HCT116 (cell line): ENCODE measurements around the gene ESF1. TPM values are rescaled to one million over a fixed set of nuclear protein-coding genes. Genes with fewer than 3 reads are reported as not detected.

ENCODE experiments used
- ATAC-seq: fragments of 200-7000 bp; cut with Tn5 transposase; 2 replicates; pipeline ENCODE4 v1.9.1; 2020; ENCODE audit warnings: mild to moderate bottlenecking, moderate library complexity
- BruUV-seq: library from RNA; stranded (reverse); fragments of 400-500 nt; replicated peaks from 2 replicates; lab custom pipeline; 2021; lab: Mats Ljungman, UMichigan
- CTCF ChIA-PET: fragments of 300-600 bp; sonication (Branson Sonifier 250); formaldehyde crosslinking; loops from one replicate; lab custom pipeline; 2021; ENCODE audit warnings: antibody characterized with exemption; lab: Charles Lee
- POLR2A ChIA-PET: fragments of 300-600, 350-600 bp; sonication (Branson Sonifier 250); formaldehyde crosslinking; loops from one replicate; lab custom pipeline; 2021; ENCODE audit warnings: antibody characterized with exemption; lab: Charles Lee
- RAD21 ChIA-PET, 2 experiments: fragments of 300-600 bp; sonication (Branson Sonifier 250); formaldehyde crosslinking; loops; one replicate each; lab custom pipeline; 2023; ENCODE audit warnings: low total read pairs in 2 of 2; ENCODE audit not compliant: uncharacterized antibody in 2 of 2, unreplicated experiment in 2 of 2, low non-redundant PET in 1 of 2; lab: Charles Lee
- DNase-seq: peaks from one replicate; pipeline ENCODE4 v3.0.0-alpha.2; 2010; ENCODE audit warnings: low read depth, low spot score
- H2AFZ ChIP-seq: fragments of 200-600 bp; shearing (Covaris generic), sonication (generic); 2 replicates; pipeline ENCODE4 v1.6.1; 2017; ENCODE audit warnings: low read depth, mixed run types, mixed read lengths, antibody characterized with exemption, low read length; ENCODE audit not compliant: poor library complexity, severe bottlenecking
- H3K27ac ChIP-seq: 2 replicates; pipeline ENCODE4 v1.5.1; 2012; ENCODE audit warnings: low read depth, low read length
- H3K27me3 ChIP-seq: fragments of 200-600 bp; sonication (generic); 2 replicates; pipeline ENCODE4 v1.6.1; 2016; ENCODE audit warnings: mixed run types, low read length, mixed read lengths; ENCODE audit not compliant: insufficient read depth
- H3K36me3 ChIP-seq, 2 experiments: fragments of 200-500 bp in 1 of 2; fragments of 200-600 bp in 1 of 2; sonication (Bioruptor generic) in 1 of 2; sonication (generic) in 1 of 2; 2 replicates each; pipeline versions ENCODE4 v1.5.1 to v1.6.1; 2014 to 2016; ENCODE audit warnings: low read length in 2 of 2, inconsistent platforms in 1 of 2, mixed read lengths in 1 of 2, mixed run types in 1 of 2; ENCODE audit not compliant: insufficient read depth in 2 of 2, control insufficient read depth in 1 of 2
- H3K4me1 ChIP-seq, 2 experiments: fragments of 200-600 bp in 1 of 2; sonication (generic) in 1 of 2; 2 replicates each; pipeline versions ENCODE4 v1.5.1 to v1.6.1; 2012 to 2017; ENCODE audit warnings: low read length in 2 of 2, inconsistent platforms in 1 of 2, mild to moderate bottlenecking in 1 of 2, mixed read lengths in 1 of 2, mixed run types in 1 of 2, moderate library complexity in 1 of 2; ENCODE audit not compliant: insufficient read depth in 2 of 2, control insufficient read depth in 1 of 2
- H3K4me2 ChIP-seq: fragments of 200-600 bp; sonication (generic); 2 replicates; pipeline ENCODE4 v1.6.1; 2017; ENCODE audit warnings: mixed run types, low read length, mixed read lengths
- H3K4me3 ChIP-seq, 2 experiments: fragments of 200-600 bp in 1 of 2; sonication (generic) in 1 of 2; replicated peaks in 1 of 2; 2 replicates each; pipeline ENCODE4 v1.5.1; 2011 to 2016; ENCODE audit warnings: low read length in 2 of 2, control low read depth in 1 of 2, low read depth in 1 of 2, mild to moderate bottlenecking in 1 of 2, mixed read lengths in 1 of 2, mixed run types in 1 of 2
- H3K79me2 ChIP-seq: fragments of 200-600 bp; sonication (generic); 2 replicates; pipeline ENCODE4 v1.6.1; 2017; ENCODE audit warnings: mild to moderate bottlenecking, mixed run types, low read length, moderate library complexity, mixed read lengths; ENCODE audit not compliant: insufficient read depth
- H3K9ac ChIP-seq: fragments of 200-600 bp; sonication (generic); 2 replicates; pipeline ENCODE4 v1.6.1; 2016; ENCODE audit warnings: low read length, mixed read lengths
- H3K9me2 ChIP-seq: fragments of 200-600 bp; sonication (generic), shearing (Covaris generic); 2 replicates; pipeline ENCODE4 v1.6.1; 2017; ENCODE audit warnings: mixed run types, mild to moderate bottlenecking, moderate library complexity; ENCODE audit not compliant: insufficient read depth
- H3K9me3 ChIP-seq, 2 experiments: fragments of 200-500 bp in 1 of 2; fragments of 200-600 bp in 1 of 2; sonication (Bioruptor generic) in 1 of 2; sonication (generic) in 1 of 2; 2 replicates each; pipeline ENCODE4 v1.6.1; 2014 to 2017; ENCODE audit warnings: low read length in 2 of 2, mixed read lengths in 2 of 2, inconsistent platforms in 1 of 2, low read depth in 1 of 2, mild to moderate bottlenecking in 1 of 2, mixed run types in 1 of 2, moderate library complexity in 1 of 2; ENCODE audit not compliant: control insufficient read depth in 1 of 2, insufficient read depth in 1 of 2
- H4K20me1 ChIP-seq: fragments of 200-600 bp; sonication (generic), shearing (Covaris generic); 2 replicates; pipeline ENCODE4 v1.6.1; 2017; ENCODE audit warnings: mixed run types, mild to moderate bottlenecking, moderate library complexity; ENCODE audit not compliant: insufficient read depth
- EZH2 ChIP-seq: fragments of 200-600 bp; sonication (generic); IDR thresholded peaks from 2 replicates; pipeline ENCODE4 v1.6.1; 2017; ENCODE audit warnings: antibody characterized with exemption, mixed run types
- intact Hi-C: fragments of 100-400 bp; cut with micrococcal nuclease; formaldehyde crosslinking; loops from 2 replicates; pipeline ENCODE4 v1.10.0; 2022
- total RNA-seq: library from RNA; stranded (reverse); gene quantifications from one replicate; pipeline ENCODE4 v1.2.1, GENCODE V29; 2021; ENCODE audit not compliant: unreplicated experiment
- TF ChIP-seq, protein P1 (sequence below): IDR thresholded peaks from 2 replicates; pipeline ENCODE4 v1.6.1; 2012

ESF1 gene
- total RNA-seq, 1 experiment from 2014 or later = 25.4 TPM

- intact Hi-C loops = no loop called here
- H3K27ac ChIP-seq = no peak overlapping the region
- H3K9me3 ChIP-seq = no peaks in the 10 kb centered on the region
- H4K20me1 ChIP-seq = peaks cover 5% of the 10 kb centered on the region; the same call in 1 of the 2 replicates
- H3K36me3 ChIP-seq = peaks cover 48 to 50% of the 10 kb centered on the region in 2 experiments; a peak in 3 of 4 replicates
- no peak overlapping the region for H3K9ac ChIP-seq
- CTCF ChIA-PET = no interaction called here
- POLR2A ChIA-PET = no interaction called here
- RAD21 ChIA-PET = no interaction called here
- H3K27me3 ChIP-seq = no peaks in the 10 kb centered on the region
- no peaks in the 10 kb centered on the region for H3K4me1 ChIP-seq
- DNase-seq = no peak
- no peak overlapping the region for H3K4me3 ChIP-seq
- TF ChIP-seq, protein P1, sequence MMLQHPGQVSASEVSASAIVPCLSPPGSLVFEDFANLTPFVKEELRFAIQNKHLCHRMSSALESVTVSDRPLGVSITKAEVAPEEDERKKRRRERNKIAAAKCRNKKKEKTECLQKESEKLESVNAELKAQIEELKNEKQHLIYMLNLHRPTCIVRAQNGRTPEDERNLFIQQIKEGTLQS = no peak
- no peak for TF ChIP-seq EZH2
- no peak overlapping the region for H3K4me2 ChIP-seq
- no TSS peak for BruUV-seq
- ATAC-seq = no peak
- H3K79me2 ChIP-seq = no peaks in the 10 kb centered on the region
- H2AFZ ChIP-seq = no peak overlapping the region
- no peaks in the 10 kb centered on the region for H3K9me2 ChIP-seq
Observed at GRCh38 chr20:13814672-13815071, 30.0 kb upstream of the ESF1 start.

DNA sequence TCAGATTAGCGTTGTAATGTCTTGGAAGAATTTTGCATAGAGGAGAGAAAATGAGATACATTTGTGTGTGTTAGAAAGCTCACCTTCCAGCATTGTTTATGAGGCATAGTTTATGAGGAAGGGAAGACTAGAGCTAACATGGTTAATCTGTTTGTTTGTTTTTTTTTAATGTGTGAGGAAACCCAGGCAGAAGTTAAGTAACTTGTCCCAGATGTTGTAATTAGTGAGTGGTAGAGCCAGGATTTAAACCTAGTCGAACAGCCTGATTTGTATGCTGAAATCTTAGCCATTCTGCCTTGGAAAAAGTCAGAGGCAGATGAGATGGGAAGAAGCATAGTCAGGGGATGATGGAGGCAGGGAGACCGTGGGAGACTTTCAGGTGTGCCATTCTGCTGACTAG is 29.2 kb upstream of the ESF1 start:
- TF ChIP-seq, protein P1 = no peak
- TF ChIP-seq, all 23 proteins: peak for 0
- H3K36me3 ChIP-seq = peaks cover 56 to 57% of the 10 kb centered on the region in 2 experiments; a peak in 3 of 4 replicates
- RAD21 ChIA-PET = no interaction called here

More for the DNA sequence above, 29.2 kb upstream of the ESF1 start:
- Histone ChIP-seq H3K9me3 (no peaks in the 10 kb centered on the region), H3K4me1 (no peaks in the 10 kb centered on the region), H3K9ac (no peak overlapping the region), H2AFZ (no peak overlapping the region), H3K27ac (no peak overlapping the region), H3K4me3 (no peak overlapping the region), H3K79me2 (no peaks in the 10 kb centered on the region), H3K9me2 (no peaks in the 10 kb centered on the region), H4K20me1 (peaks cover 5% of the 10 kb centered on the region; the same call in 1 of the 2 replicates), H3K27me3 (no peaks in the 10 kb centered on the region), H3K4me2 (no peak overlapping the region)
- BruUV-seq = no TSS peak
- DNase-seq (no peak), ATAC-seq (no peak)
- ChIA-PET POLR2A (no interaction called here), CTCF (no interaction called here)
- intact Hi-C loops = no loop called here
